HepG2 (cell line): ENCODE data around the gene METTL25. TPM values are rescaled to one million over a fixed set of nuclear protein-coding genes. Genes with fewer than 3 reads are reported as not detected.

Experiments
- ATAC-seq: fragments of 200-7000 bp; cut with Tn5 transposase; 3 replicates; pipeline ENCODE4 v1.9.1; 2020; ENCODE audit warnings: mild to moderate bottlenecking, moderate library complexity
- BruUV-seq: library from RNA; stranded (reverse); fragments of 400-500 nt; replicated peaks from 2 replicates; lab custom pipeline; 2021; lab: Mats Ljungman, UMichigan
- CTCF ChIA-PET: fragments of 300-600 bp; formaldehyde crosslinking; extraction: SDS; loops from one replicate; lab custom pipeline; 2021; ENCODE audit warnings: low total read pairs, inconsistent platforms, low intra/inter-chr PET ratio; lab: Yijun Ruan, JAX
- POLR2A ChIA-PET: fragments of 350-600 bp; sonication (Branson Sonifier 250); formaldehyde crosslinking; loops from one replicate; lab custom pipeline; 2020; ENCODE audit warnings: antibody characterized with exemption, inconsistent platforms; lab: Yijun Ruan, JAX
- DNase-seq: peaks from one replicate; pipeline ENCODE4 v3.0.0-alpha.2; 2015; ENCODE audit warnings: low spot score
- FAIRE-seq: peaks from 3 replicates; lab custom pipeline; 2011; peaks lifted over from hg19 to GRCh38; lab: Jason Lieb, UNC
- H2AFZ ChIP-seq: one replicate; pipeline ENCODE4 v1.6.1; 2011; ENCODE audit warnings: low read length, inconsistent platforms
- H3K27ac ChIP-seq: fragments of 300-600 bp; 3 replicates; pipeline ENCODE4 v1.8.0; 2011; ENCODE audit warnings: mixed run types, mild to moderate bottlenecking, mixed read lengths, low read length, inconsistent platforms; ENCODE audit not compliant: insufficient read depth; ENCODE audit errors: extremely low read length
- H3K27me3 ChIP-seq, 2 experiments: fragments of 200-600 bp in 1 of 2; 2 replicates in 1 of 2; 3 replicates in 1 of 2; pipeline versions ENCODE4 v1.6.0 to v1.8.0; 2011; ENCODE audit warnings: low read length in 2 of 2, mild to moderate bottlenecking in 2 of 2, moderate library complexity in 2 of 2, inconsistent platforms in 1 of 2; ENCODE audit not compliant: insufficient read depth in 2 of 2, control insufficient read depth in 1 of 2
- H3K36me3 ChIP-seq, 2 experiments: fragments of 200-600 bp in 1 of 2; replicated peaks in 1 of 2; 2 replicates in 1 of 2; 3 replicates in 1 of 2; pipeline versions ENCODE4 v1.5.1 to v1.8.0; 2011; ENCODE audit warnings: low read length in 2 of 2, inconsistent platforms in 1 of 2; ENCODE audit not compliant: insufficient read depth in 2 of 2, control insufficient read depth in 1 of 2
- H3K4me1 ChIP-seq: 2 replicates; pipeline ENCODE4 v1.5.1; 2012; ENCODE audit warnings: low read length, inconsistent platforms; ENCODE audit not compliant: insufficient read depth
- H3K4me2 ChIP-seq: 2 replicates; pipeline ENCODE4 v1.6.0; 2011; ENCODE audit warnings: low read depth, low read length, inconsistent platforms
- H3K4me3 ChIP-seq, 3 experiments: fragments of 200-600 bp in 1 of 3; sonication (generic), shearing (Covaris generic) in 1 of 3; replicated peaks in 1 of 3; 2 replicates each; pipeline ENCODE4 v1.5.1; 2011 to 2016; ENCODE audit warnings: low read length in 3 of 3, inconsistent platforms in 2 of 3, low read depth in 2 of 3, mild to moderate bottlenecking in 2 of 3, control low read depth in 1 of 3, mixed read lengths in 1 of 3; ENCODE audit not compliant: insufficient read depth in 1 of 3
- H3K79me2 ChIP-seq: one replicate; pipeline ENCODE4 v1.6.1; 2011; ENCODE audit warnings: low read length, inconsistent platforms; ENCODE audit not compliant: insufficient read depth
- H3K9ac ChIP-seq: 2 replicates; pipeline ENCODE4 v1.6.0; 2011; ENCODE audit warnings: mild to moderate bottlenecking, low read depth, low read length, inconsistent platforms; ENCODE audit not compliant: insufficient read depth
- H3K9me3 ChIP-seq: 2 replicates; pipeline ENCODE4 v1.5.1; 2012; ENCODE audit warnings: mild to moderate bottlenecking, low read length
- H4K20me1 ChIP-seq: 2 replicates; pipeline ENCODE4 v1.6.0; 2011; ENCODE audit warnings: inconsistent platforms, mild to moderate bottlenecking, low read length, moderate library complexity; ENCODE audit not compliant: insufficient read depth
- EEA1 ChIP-seq: sonication (generic); formaldehyde crosslinking; IDR thresholded peaks from 2 replicates; pipeline ENCODE4 v1.5.1; 2020; ENCODE audit warnings: mild to moderate bottlenecking, missing genetic modification reagents, borderline replicate concordance
- GLI4 ChIP-seq: sonication (generic); formaldehyde crosslinking; IDR thresholded peaks from 2 replicates; pipeline ENCODE4 v1.5.1; 2020; ENCODE audit warnings: missing genetic modification reagents, mild to moderate bottlenecking, moderate library complexity, borderline replicate concordance
- IKZF4 ChIP-seq: sonication (generic); formaldehyde crosslinking; IDR thresholded peaks from 2 replicates; pipeline ENCODE4 v1.5.1; 2020; ENCODE audit warnings: borderline replicate concordance, mild to moderate bottlenecking, low read depth, missing genetic modification reagents; ENCODE audit errors: not compliant biosample characterization
- MYC ChIP-seq: sonication (generic); formaldehyde crosslinking; IDR thresholded peaks from 2 replicates; pipeline ENCODE4 v1.9.0; 2021; ENCODE audit warnings: missing genetic modification reagents, borderline replicate concordance
- ZBTB3 ChIP-seq: sonication (generic); formaldehyde crosslinking; IDR thresholded peaks from 2 replicates; pipeline ENCODE4 v1.4.0; 2020; ENCODE audit warnings: low read depth, mild to moderate bottlenecking, moderate library complexity, missing genetic modification reagents, borderline replicate concordance
- ZBTB37 ChIP-seq: sonication (generic); formaldehyde crosslinking; IDR thresholded peaks from 2 replicates; pipeline ENCODE4 v1.4.0; 2020; ENCODE audit warnings: mild to moderate bottlenecking, missing genetic modification reagents
- ZNF510 ChIP-seq: sonication (generic); formaldehyde crosslinking; IDR thresholded peaks from 2 replicates; pipeline ENCODE4 v1.4.0; 2020; ENCODE audit warnings: low read depth, mild to moderate bottlenecking, missing genetic modification reagents
- ZNF766 ChIP-seq: sonication (generic); formaldehyde crosslinking; IDR thresholded peaks from 2 replicates; pipeline ENCODE4 v1.5.0; 2020; ENCODE audit warnings: missing genetic modification reagents, borderline replicate concordance
- WGBS: methylation state at CpG from one replicate; pipeline ENCODE4 v1.1.6; 2017; ENCODE audit warnings: low lambda C conversion rate; 5-methylcytosine and 5-hydroxymethylcytosine counted together
- in situ Hi-C: cut with HindIII; loops from 2 replicates; pipeline ENCODE4 v1.10.0; 2017; ENCODE audit warnings: low pct_unique_long_range_greater_than_20kb; ENCODE audit not compliant: extremely low pct_ligation_motif_present
- intact Hi-C: fragments of 100-400 bp; cut with micrococcal nuclease; formaldehyde crosslinking; loops from one replicate; pipeline ENCODE4 v1.10.0; 2022; ENCODE audit not compliant: unreplicated experiment
- polyA plus RNA-seq, 8 experiments: library from polyadenylated mRNA; depleted of rRNA in 3 of 8; stranded (reverse) in 7 of 8; unstranded in 1 of 8; fragments of >200 nt; fragmentation: Illumina TruSeq in 4 of 8; extraction: Trizol in 4 of 8; gene quantifications; 2 replicates each; pipeline versions ENCODE4 v1.2.1 to v1.2.3, GENCODE V29; 2011 to 2016; ENCODE audit warnings: low read depth in 4 of 8, missing spikeins in 1 of 8, mixed read lengths in 1 of 8; ENCODE audit not compliant: insufficient read depth in 1 of 8
- total RNA-seq, 5 experiments: library from RNA; depleted of rRNA; stranded (reverse); fragments of >200 nt; fragmentation: Illumina TruSeq; extraction: Trizol; gene quantifications; 2 replicates each; pipeline ENCODE4 v1.2.3, GENCODE V29; 2016; ENCODE audit warnings: low read depth in 1 of 5
- TF ChIP-seq, protein P1 (sequence below): sonication (generic); formaldehyde crosslinking; IDR thresholded peaks from 2 replicates; pipeline ENCODE4 v1.4.0; 2020; ENCODE audit warnings: missing genetic modification reagents, borderline replicate concordance
- TF ChIP-seq, protein P2 (sequence below): sonication (generic); formaldehyde crosslinking; IDR thresholded peaks from 2 replicates; pipeline ENCODE4 v1.5.1; 2020; ENCODE audit warnings: mild to moderate bottlenecking, missing genetic modification reagents, moderate library complexity

Gene METTL25
- total and polyA plus RNA-seq, 2 of the 13 experiments (the other 11 are each of a cell fraction or from before 2014, with no cell fraction given) = 2.2 to 7.8 TPM

GRCh38 chr12:82325540-82326336 is 32.6 kb upstream of the METTL25 start:
- BruUV-seq = no TSS peak
- no peaks in the 10 kb centered on the region for H4K20me1 ChIP-seq
- POLR2A ChIA-PET = no interaction called here
- ATAC-seq (no peak), FAIRE-seq (no peak), DNase-seq (no peak)
- no peak overlapping the region for H3K4me2 ChIP-seq
- no peak overlapping the region for H2AFZ ChIP-seq
- no peak overlapping the region for H3K4me3 ChIP-seq
- CTCF ChIA-PET = no interaction called here
- intact Hi-C loops (no loop called here), in situ Hi-C loops (loop anchor here (10.0 kb wide), 1 partner anchor 681 kb away; no protein-coding TSS in a partner anchor)
- H3K27me3 ChIP-seq = no peaks in the 10 kb centered on the region
- no peaks in the 10 kb centered on the region for H3K36me3 ChIP-seq
- H3K27ac ChIP-seq = no peak overlapping the region
- TF ChIP-seq IKZF4 (CRISPR knock-in tag) (no peak), ZBTB3 (CRISPR knock-in tag) (no peak), ZNF510 (no peak), EEA1 (no peak), GLI4 (CRISPR knock-in tag) (no peak), MYC (no peak), ZNF766 (CRISPR knock-in tag) (no peak), ZBTB37 (CRISPR knock-in tag) (no peak)
- TF ChIP-seq, protein P1, sequence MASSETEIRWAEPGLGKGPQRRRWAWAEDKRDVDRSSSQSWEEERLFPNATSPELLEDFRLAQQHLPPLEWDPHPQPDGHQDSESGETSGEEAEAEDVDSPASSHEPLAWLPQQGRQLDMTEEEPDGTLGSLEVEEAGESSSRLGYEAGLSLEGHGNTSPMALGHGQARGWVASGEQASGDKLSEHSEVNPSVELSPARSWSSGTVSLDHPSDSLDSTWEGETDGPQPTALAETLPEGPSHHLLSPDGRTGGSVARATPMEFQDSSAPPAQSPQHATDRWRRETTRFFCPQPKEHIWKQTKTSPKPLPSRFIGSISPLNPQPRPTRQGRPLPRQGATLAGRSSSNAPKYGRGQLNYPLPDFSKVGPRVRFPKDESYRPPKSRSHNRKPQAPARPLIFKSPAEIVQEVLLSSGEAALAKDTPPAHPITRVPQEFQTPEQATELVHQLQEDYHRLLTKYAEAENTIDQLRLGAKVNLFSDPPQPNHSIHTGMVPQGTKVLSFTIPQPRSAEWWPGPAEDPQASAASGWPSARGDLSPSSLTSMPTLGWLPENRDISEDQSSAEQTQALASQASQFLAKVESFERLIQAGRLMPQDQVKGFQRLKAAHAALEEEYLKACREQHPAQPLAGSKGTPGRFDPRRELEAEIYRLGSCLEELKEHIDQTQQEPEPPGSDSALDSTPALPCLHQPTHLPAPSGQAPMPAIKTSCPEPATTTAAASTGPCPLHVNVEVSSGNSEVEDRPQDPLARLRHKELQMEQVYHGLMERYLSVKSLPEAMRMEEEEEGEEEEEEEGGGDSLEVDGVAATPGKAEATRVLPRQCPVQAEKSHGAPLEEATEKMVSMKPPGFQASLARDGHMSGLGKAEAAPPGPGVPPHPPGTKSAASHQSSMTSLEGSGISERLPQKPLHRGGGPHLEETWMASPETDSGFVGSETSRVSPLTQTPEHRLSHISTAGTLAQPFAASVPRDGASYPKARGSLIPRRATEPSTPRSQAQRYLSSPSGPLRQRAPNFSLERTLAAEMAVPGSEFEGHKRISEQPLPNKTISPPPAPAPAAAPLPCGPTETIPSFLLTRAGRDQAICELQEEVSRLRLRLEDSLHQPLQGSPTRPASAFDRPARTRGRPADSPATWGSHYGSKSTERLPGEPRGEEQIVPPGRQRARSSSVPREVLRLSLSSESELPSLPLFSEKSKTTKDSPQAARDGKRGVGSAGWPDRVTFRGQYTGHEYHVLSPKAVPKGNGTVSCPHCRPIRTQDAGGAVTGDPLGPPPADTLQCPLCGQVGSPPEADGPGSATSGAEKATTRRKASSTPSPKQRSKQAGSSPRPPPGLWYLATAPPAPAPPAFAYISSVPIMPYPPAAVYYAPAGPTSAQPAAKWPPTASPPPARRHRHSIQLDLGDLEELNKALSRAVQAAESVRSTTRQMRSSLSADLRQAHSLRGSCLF (CRISPR knock-in tag) = no peak
- TF ChIP-seq, protein P2, sequence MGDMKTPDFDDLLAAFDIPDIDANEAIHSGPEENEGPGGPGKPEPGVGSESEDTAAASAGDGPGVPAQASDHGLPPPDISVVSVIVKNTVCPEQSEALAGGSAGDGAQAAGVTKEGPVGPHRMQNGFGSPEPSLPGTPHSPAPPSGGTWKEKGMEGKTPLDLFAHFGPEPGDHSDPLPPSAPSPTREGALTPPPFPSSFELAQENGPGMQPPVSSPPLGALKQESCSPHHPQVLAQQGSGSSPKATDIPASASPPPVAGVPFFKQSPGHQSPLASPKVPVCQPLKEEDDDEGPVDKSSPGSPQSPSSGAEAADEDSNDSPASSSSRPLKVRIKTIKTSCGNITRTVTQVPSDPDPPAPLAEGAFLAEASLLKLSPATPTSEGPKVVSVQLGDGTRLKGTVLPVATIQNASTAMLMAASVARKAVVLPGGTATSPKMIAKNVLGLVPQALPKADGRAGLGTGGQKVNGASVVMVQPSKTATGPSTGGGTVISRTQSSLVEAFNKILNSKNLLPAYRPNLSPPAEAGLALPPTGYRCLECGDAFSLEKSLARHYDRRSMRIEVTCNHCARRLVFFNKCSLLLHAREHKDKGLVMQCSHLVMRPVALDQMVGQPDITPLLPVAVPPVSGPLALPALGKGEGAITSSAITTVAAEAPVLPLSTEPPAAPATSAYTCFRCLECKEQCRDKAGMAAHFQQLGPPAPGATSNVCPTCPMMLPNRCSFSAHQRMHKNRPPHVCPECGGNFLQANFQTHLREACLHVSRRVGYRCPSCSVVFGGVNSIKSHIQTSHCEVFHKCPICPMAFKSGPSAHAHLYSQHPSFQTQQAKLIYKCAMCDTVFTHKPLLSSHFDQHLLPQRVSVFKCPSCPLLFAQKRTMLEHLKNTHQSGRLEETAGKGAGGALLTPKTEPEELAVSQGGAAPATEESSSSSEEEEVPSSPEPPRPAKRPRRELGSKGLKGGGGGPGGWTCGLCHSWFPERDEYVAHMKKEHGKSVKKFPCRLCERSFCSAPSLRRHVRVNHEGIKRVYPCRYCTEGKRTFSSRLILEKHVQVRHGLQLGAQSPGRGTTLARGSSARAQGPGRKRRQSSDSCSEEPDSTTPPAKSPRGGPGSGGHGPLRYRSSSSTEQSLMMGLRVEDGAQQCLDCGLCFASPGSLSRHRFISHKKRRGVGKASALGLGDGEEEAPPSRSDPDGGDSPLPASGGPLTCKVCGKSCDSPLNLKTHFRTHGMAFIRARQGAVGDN (CRISPR knock-in tag) = no peak
- no peaks in the 10 kb centered on the region for H3K9me3 ChIP-seq
- H3K4me1 ChIP-seq = no peaks in the 10 kb centered on the region
- H3K79me2 ChIP-seq = no peaks in the 10 kb centered on the region
- 12% methylated on average over 4 of the region's 4 CpGs for WGBS
- no peak overlapping the region for H3K9ac ChIP-seq
